ENCODE results near the gene ANKRD34A. TPM values are rescaled to one million over a fixed set of nuclear protein-coding genes. Genes with fewer than 3 reads are reported as not detected.

The ANKRD34A gene
- total and polyA plus RNA-seq, 2 of the 4 experiments (the other 2 are of a cell fraction) = 0.90 to 1.9 TPM

- ATAC-seq (ENCODE audit: low read depth) = peak; percentile 56
- dilution Hi-C loops (cut with HindIII; ENCODE audit: low sequenced_read_pairs, unreplicated experiment) = no loop called here
Measured at GRCh38 chr1:145936247-145936646, 28.1 kb downstream of the ANKRD34A start.

More at GRCh38 chr1:145936247-145936646, 28.1 kb downstream of the ANKRD34A start:
- no peak overlapping the region for H2BK120ac ChIP-seq (ENCODE audit: low read depth, low read length)
- H3K9ac ChIP-seq (ENCODE audit: low read depth, low read length) = no peak overlapping the region
- H3K9me3 ChIP-seq (ENCODE audit: control insufficient read depth, insufficient read depth, low read length) = no peaks in the 10 kb centered on the region
- H4K5ac ChIP-seq (ENCODE audit: low read depth, low read length) = no peak overlapping the region
- H4K91ac ChIP-seq (ENCODE audit: insufficient read depth, low read depth, low read length) = no peak overlapping the region
- no peak overlapping the region for H3K4me2 ChIP-seq (ENCODE audit: low read depth, low read length)
- H2AK9ac ChIP-seq (replicated peaks; ENCODE audit: low read depth, low read length, poor library complexity) = no peak overlapping the region
- H2BK20ac ChIP-seq (ENCODE audit: low read depth, low read length) = no peak overlapping the region
- no peak overlapping the region for H2AK5ac ChIP-seq (ENCODE audit: low read depth, low read length)
- no peaks in the 10 kb centered on the region for H3K9me1 ChIP-seq (ENCODE audit: insufficient read depth, low read length)
- no peak overlapping the region for H3K4ac ChIP-seq (ENCODE audit: low read depth, low read length)
- H3K27ac ChIP-seq (ENCODE audit: insufficient read depth, low read length) = no peak overlapping the region
- no peak overlapping the region for H3K4me3 ChIP-seq (ENCODE audit: insufficient read depth, low read depth, low read length)
- no peak overlapping the region for H2BK15ac ChIP-seq (ENCODE audit: low read depth, low read length)
- H4K20me1 ChIP-seq (ENCODE audit: insufficient read depth, low read length) = no peaks in the 10 kb centered on the region
- peaks cover 18% of the 10 kb centered on the region for H3K36me3 ChIP-seq (ENCODE audit: control insufficient read depth, insufficient read depth, low read length)
- no TSS peak for BruUV-seq (replicated peaks)
- no peaks in the 10 kb centered on the region for H3K27me3 ChIP-seq (ENCODE audit: control insufficient read depth, insufficient read depth, low read length)
- H3K79me1 ChIP-seq (ENCODE audit: low read depth in 1 of 2, low read length in 2 of 2) = peaks cover 0 to 8% of the 10 kb centered on the region in 2 experiments; a peak in 3 of 4 replicates
- DNase-seq = no peak
- H2BK5ac ChIP-seq (ENCODE audit: low read depth, low read length, poor library complexity, severe bottlenecking) = no peak overlapping the region
- intact Hi-C loops (cut with micrococcal nuclease) (no loop called here), in situ Hi-C loops (cut with MboI; ENCODE audit: low sequenced_read_pairs) (no loop called here)
- CTCF ChIA-PET = interaction anchor here (1.2 to 1.4 kb wide), 2 partner anchors 28 to 71 kb away, joined by 3 read pairs; partner anchors contain the start of gene ANKRD34A
- H4K8ac ChIP-seq (ENCODE audit: low read depth in 2 of 2, low read length in 2 of 2) = no peak overlapping the region
- POLR2A ChIA-PET (ENCODE audit: unreplicated experiment) = no interaction called here
- TF ChIP-seq CTCF (conservative IDR thresholded peaks at IDR 0.05; ENCODE audit: low read depth, low read length) (no peak), CEBPB (IDR thresholded peaks at IDR 0.05; ENCODE audit: low read depth, low read length) (peak; percentile 69)
- H3K14ac ChIP-seq (replicated peaks; ENCODE audit: low read depth, low read length) = no peak overlapping the region
- H2AFZ ChIP-seq (replicated peaks; ENCODE audit: low read length, poor library complexity) = no peak overlapping the region
- WGBS, 2 experiments (ENCODE audit: extremely low coverage in 2 of 2, insufficient read length in 1 of 2) = 100% methylated on average over 3 of the region's 8 CpGs; no CpG with 5 or more reads in 1 of the 2 experiments
- H3K56ac ChIP-seq (ENCODE audit: extremely low read depth, insufficient read depth, low read length) = no peak overlapping the region
- H3K23ac ChIP-seq (ENCODE audit: low read depth, low read length) = no peak overlapping the region
- no peak overlapping the region for H3K18ac ChIP-seq (ENCODE audit: low read depth, low read length)
- H3K4me1 ChIP-seq (ENCODE audit: control insufficient read depth, insufficient read depth, low read length) = 0 out of 2 replicates have a peak, but pooled peaks cover 2% of the 10 kb centered on the region

Data from IMR-90 (cell line).